Left renal pelvis (tissue), 4 donors: ENCODE measurements around the gene NIPAL4. TPM values are rescaled to one million over a fixed set of nuclear protein-coding genes. Genes with fewer than 3 reads are reported as not detected.

Source experiments
- DNase-seq, 4 donors: peaks; one replicate each; pipeline ENCODE4 v3.0.0-alpha.2; 2013; ENCODE audit warnings: low read depth in 4 of 4, low spot score in 3 of 4
- polyA plus RNA-seq, 4 donors: library from polyadenylated mRNA; unstranded; fragments of 120-200 nt; gene quantifications; one replicate each; pipeline ENCODE4 v1.2.1, GENCODE V29; 2013; ENCODE audit not compliant: insufficient read length in 4 of 4

The NIPAL4 gene
- polyA plus RNA-seq, 4 donors, result 0.07 to 1.8 (median 0.54) TPM

- DNase-seq, result peak in 2 of 4 donors; percentile 55 to 64
Measured at GRCh38 chr5:157511651-157512644, 51.9 kb downstream of the NIPAL4 start.

GRCh38 chr5:157513182-157513581 lies 53.2 kb downstream of the NIPAL4 start:
- DNase-seq, result no peak

GRCh38 chr5:157514974-157515373 lies 55.0 kb downstream of the NIPAL4 start:
- DNase-seq, result no peak

- DNase-seq, result no peak
Measured at GRCh38 chr5:157516006-157516405, 56.0 kb downstream of the NIPAL4 start.

- no peak for DNase-seq
Measured at GRCh38 chr5:157516626-157517325, 56.8 kb downstream of the NIPAL4 start.

GRCh38 chr5:157518963-157519362 lies 59.0 kb downstream of the NIPAL4 start:
- no peak for DNase-seq

GRCh38 chr5:157519579-157520253 lies 59.7 kb downstream of the NIPAL4 start:
- DNase-seq, result no peak

GRCh38 chr5:157520911-157521703 lies 61.1 kb downstream of the NIPAL4 start:
- DNase-seq, result no peak

- no peak for DNase-seq
Measured at GRCh38 chr5:157521704-157522029, 61.7 kb downstream of the NIPAL4 start.

- no peak for DNase-seq
Measured at GRCh38 chr5:157523976-157524375, 64.0 kb downstream of the NIPAL4 start.

Other genes with a start within 250 kb of the NIPAL4 start
- 100 to 1,000 TPM in 3 of 4 donors, 10 to 100 TPM in 1; 10.9 to 131 (median 125) TPM for gene CYFIP2, start 194.1 kb upstream of the NIPAL4 start, polyA plus RNA-seq
- 10 to 100 TPM in 1 of 4 donors, 1 to 10 TPM in 3; 8.7 to 21.3 (median 9.3) TPM for gene ADAM19, start 115.6 kb downstream of the NIPAL4 start, polyA plus RNA-seq
- under 1 TPM; 0.30 to 0.76 (median 0.56) TPM for gene SOX30, start 192.2 kb downstream of the NIPAL4 start, polyA plus RNA-seq
- not detected for gene C5orf52, start 211.3 kb downstream of the NIPAL4 start, polyA plus RNA-seq